A673 (cell line): ENCODE measurements around the gene CYP8B1. TPM values are rescaled to one million over a fixed set of nuclear protein-coding genes. Genes with fewer than 3 reads are reported as not detected.

ENCODE experiments used
- BruUV-seq: library from RNA; stranded (reverse); fragments of 400-500 nt; replicated peaks from 2 replicates; lab custom pipeline; 2021; lab: Mats Ljungman, UMichigan
- CTCF ChIA-PET: fragments of 300-600 bp; sonication (Branson Sonifier 250); formaldehyde crosslinking; loops from one replicate; lab custom pipeline; 2022; ENCODE audit warnings: antibody characterized with exemption; lab: Charles Lee
- POLR2A ChIA-PET: fragments of 300-600 bp; sonication (Branson Sonifier 250); formaldehyde crosslinking; loops from one replicate; lab custom pipeline; 2022; ENCODE audit warnings: antibody characterized with exemption; ENCODE audit not compliant: low non-redundant PET; lab: Charles Lee
- DNase-seq: peaks from one replicate; pipeline ENCODE4 v3.0.0-alpha.2; 2015; ENCODE audit warnings: low spot score
- H3K27ac ChIP-seq: fragments of 200-600 bp; sonication (generic); 2 replicates; pipeline ENCODE4 v1.5.1; 2016; ENCODE audit warnings: mixed run types, low read depth, mild to moderate bottlenecking, mixed read lengths, antibody characterized with exemption, low read length; ENCODE audit not compliant: poor library complexity, severe bottlenecking
- H3K27me3 ChIP-seq: fragments of 200-600 bp; sonication (generic); replicated peaks from 2 replicates; pipeline ENCODE4 v1.6.1; 2017; ENCODE audit warnings: mixed run types, low read depth, mild to moderate bottlenecking, mixed read lengths, antibody characterized with exemption, low read length; ENCODE audit not compliant: insufficient read depth, poor library complexity
- H3K36me3 ChIP-seq: fragments of 200-600 bp; sonication (generic); 2 replicates; pipeline ENCODE4 v1.6.1; 2016; ENCODE audit warnings: mixed run types, mild to moderate bottlenecking, mixed read lengths, antibody characterized with exemption, low read length; ENCODE audit not compliant: insufficient read depth, poor library complexity, severe bottlenecking
- H3K4me1 ChIP-seq: fragments of 200-600 bp; sonication (generic); 2 replicates; pipeline ENCODE4 v1.6.1; 2017; ENCODE audit warnings: mixed run types, mild to moderate bottlenecking, mixed read lengths, antibody characterized with exemption, low read length; ENCODE audit not compliant: insufficient read depth, poor library complexity, severe bottlenecking
- H3K4me3 ChIP-seq: fragments of 200-600 bp; sonication (generic); 2 replicates; pipeline ENCODE4 v1.5.1; 2016; ENCODE audit warnings: low read depth, mixed run types, mild to moderate bottlenecking, mixed read lengths, low read length; ENCODE audit not compliant: poor library complexity, severe bottlenecking
- H3K9me3 ChIP-seq: fragments of 200-600 bp; sonication (generic); 2 replicates; pipeline ENCODE4 v1.6.1; 2016; ENCODE audit warnings: mixed run types, low read depth, mild to moderate bottlenecking, mixed read lengths, antibody characterized with exemption, low read length; ENCODE audit not compliant: poor library complexity, severe bottlenecking
- CTCF ChIP-seq: fragments of 300-800, 200-600 bp; sonication (generic); conservative IDR thresholded peaks from 2 replicates; pipeline ENCODE4 v1.5.1; 2017; ENCODE audit warnings: low read depth, mild to moderate bottlenecking, antibody characterized with exemption, low read length, moderate library complexity, mixed read lengths
- EZH2 ChIP-seq: fragments of 200-600 bp; sonication (generic); IDR thresholded peaks from 2 replicates; pipeline ENCODE4 v1.6.1; 2017; ENCODE audit warnings: borderline replicate concordance, low read depth, mild to moderate bottlenecking, mixed read lengths, antibody characterized with exemption, low read length; ENCODE audit not compliant: poor library complexity, severe bottlenecking
- intact Hi-C: fragments of 100-400 bp; cut with micrococcal nuclease; formaldehyde crosslinking; loops from one replicate; pipeline ENCODE4 v1.10.0; 2022; ENCODE audit not compliant: unreplicated experiment
- total RNA-seq: library from RNA; stranded (reverse); gene quantifications from 2 replicates; pipeline ENCODE4 v1.2.3, GENCODE V29; 2021

The CYP8B1 gene
- total RNA-seq, 1 experiment from 2014 or later = not detected

GRCh38 chr3:42841332-42841731, 34.3 kb downstream of the CYP8B1 start:
- Histone ChIP-seq H3K4me1 (no peaks in the 10 kb centered on the region), H3K27ac (no peak overlapping the region), H3K36me3 (no peaks in the 10 kb centered on the region), H3K4me3 (no peak overlapping the region), H3K9me3 (no peaks in the 10 kb centered on the region), H3K27me3 (no peaks in the 10 kb centered on the region)
- intact Hi-C loops = no loop called here
- no peak for TF ChIP-seq EZH2
- POLR2A ChIA-PET = no interaction called here
- no TSS peak for BruUV-seq
- CTCF ChIA-PET = no interaction called here
- no peak for DNase-seq

GRCh38 chr3:42839616-42840015, 36.1 kb downstream of the CYP8B1 start:
- H3K27ac ChIP-seq = no peak overlapping the region
- no TSS peak for BruUV-seq
- ChIA-PET POLR2A (no interaction called here), CTCF (interaction anchor here (0.6 to 1.2 kb wide), 2 partner anchors 8 to 318 kb away, joined by 5 read pairs; no protein-coding TSS in a partner anchor)
- H3K4me3 ChIP-seq = peak overlapping the region; percentile 22
- no peaks in the 10 kb centered on the region for H3K27me3 ChIP-seq
- H3K9me3 ChIP-seq = no peaks in the 10 kb centered on the region
- DNase-seq = peak; percentile 67
- TF ChIP-seq EZH2 (no peak), CTCF (peak; percentile 48)
- intact Hi-C loops = no loop called here
- no peaks in the 10 kb centered on the region for H3K36me3 ChIP-seq
- no peaks in the 10 kb centered on the region for H3K4me1 ChIP-seq

- Histone ChIP-seq H3K27ac (no peak overlapping the region), H3K9me3 (no peaks in the 10 kb centered on the region), H3K27me3 (no peaks in the 10 kb centered on the region), H3K4me1 (no peaks in the 10 kb centered on the region), H3K36me3 (no peaks in the 10 kb centered on the region), H3K4me3 (no peak overlapping the region)
- CTCF ChIA-PET = no interaction called here
- intact Hi-C loops = no loop called here
- TF ChIP-seq EZH2 (no peak), CTCF (no peak)
- DNase-seq = no peak
- POLR2A ChIA-PET = no interaction called here
- no TSS peak for BruUV-seq
Measured at GRCh38 chr3:42838571-42838970, 37.1 kb downstream of the CYP8B1 start.
